NCI-H2107 treated with DMSO at 0.1 percent for 48 hours (cell line): ENCODE results near the gene TOB1.
A peak's percentile ranks its signal among the peaks of the same experiment; 100 is the strongest.

Experiments
- DNase-seq: peaks from one replicate; lab custom pipeline; 2025; ENCODE audit not compliant: unreplicated experiment; lab: John Stamatoyannopoulos, UW

Gene TOB1

GRCh38 chr17:50848039-50848438, 18.1 kb downstream of the TOB1 start:
- DNase-seq: no peak

- no peak for DNase-seq
Measured at GRCh38 chr17:50847566-50847965, 18.6 kb downstream of the TOB1 start.

GRCh38 chr17:50845240-50846147, 20.7 kb downstream of the TOB1 start:
- DNase-seq: no peak

- DNase-seq: no peak
Measured at GRCh38 chr17:50844117-50844700, 21.9 kb downstream of the TOB1 start.

- no peak for DNase-seq
Measured at GRCh38 chr17:50843150-50843905, 22.8 kb downstream of the TOB1 start.

- no peak for DNase-seq
Measured at GRCh38 chr17:50842506-50843149, 23.5 kb downstream of the TOB1 start.

- peak; percentile 65 for DNase-seq
Measured at GRCh38 chr17:50841949-50842354, 24.2 kb downstream of the TOB1 start.

- DNase-seq: no peak
Measured at GRCh38 chr17:50841277-50841948, 24.7 kb downstream of the TOB1 start.

- no peak for DNase-seq
Measured at GRCh38 chr17:50840311-50840851, 25.8 kb downstream of the TOB1 start.

- no peak for DNase-seq
Measured at GRCh38 chr17:50839591-50840310, 26.4 kb downstream of the TOB1 start.

GRCh38 chr17:50837980-50838954, 27.9 kb downstream of the TOB1 start:
- no peak for DNase-seq

- no peak for DNase-seq
Measured at GRCh38 chr17:50837286-50837979, 28.7 kb downstream of the TOB1 start.

GRCh38 chr17:50836826-50837225, 29.3 kb downstream of the TOB1 start:
- DNase-seq: no peak

- no peak for DNase-seq
Measured at GRCh38 chr17:50835301-50836234, 30.6 kb downstream of the TOB1 start, which contains the start of gene WFIKKN2. Gene WFIKKN2 (plus strand): TSS chr17:50835586. CDS start chr17:50835938, 352 bp downstream.

GRCh38 chr17:50834429-50835300, 31.5 kb downstream of the TOB1 start:
- peak; percentile 21 for DNase-seq
